B cell (primary cell): ENCODE results near the gene SPDYE16. TPM values are rescaled to one million over a fixed set of nuclear protein-coding genes. Genes with fewer than 3 reads are reported as not detected.

Source experiments
- ATAC-seq: fragments of 200-7000 bp; cut with Tn5 transposase; one replicate; pipeline ENCODE4 v1.10.0; 2021; ENCODE audit warnings: low read depth, mild to moderate bottlenecking, moderate number of reproducible peaks, moderate library complexity
- CTCF ChIA-PET: fragments of 350-600 bp; sonication (Branson Sonifier 250); formaldehyde crosslinking; loops from one replicate; lab custom pipeline; 2021; ENCODE audit warnings: antibody characterized with exemption, inconsistent platforms; lab: Charles Lee
- POLR2A ChIA-PET: fragments of 350-600 bp; sonication (Branson Sonifier 250); formaldehyde crosslinking; loops from one replicate; lab custom pipeline; 2021; ENCODE audit warnings: antibody characterized with exemption; lab: Charles Lee
- DNase-seq: peaks from one replicate; pipeline ENCODE4 v3.0.0; 2013
- H2AFZ ChIP-seq: 2 replicates; pipeline ENCODE4 v1.6.1; 2012; ENCODE audit warnings: mild to moderate bottlenecking, low read depth, low read length; ENCODE audit not compliant: insufficient read depth, poor library complexity, severe bottlenecking
- H3K27ac ChIP-seq, 2 donors: 1 replicate in 1 of 2; 2 replicates in 1 of 2; pipeline ENCODE4 v1.5.1; 2012 to 2013; ENCODE audit warnings: low read length in 2 of 2, mild to moderate bottlenecking in 2 of 2, moderate library complexity in 1 of 2
- H3K27me3 ChIP-seq, 4 experiments: fragments of 200-600 bp in 1 of 4; sonication (generic) in 1 of 4; replicated peaks in 1 of 4; 1 replicate in 2 of 4; 2 replicates in 2 of 4; pipeline versions ENCODE4 v1.6.1 to v1.7.0; 2013 to 2016; ENCODE audit warnings: low read length in 3 of 4, mild to moderate bottlenecking in 2 of 4, mixed read lengths in 1 of 4, moderate library complexity in 1 of 4; ENCODE audit not compliant: insufficient read depth in 4 of 4, control insufficient read depth in 3 of 4; ENCODE audit errors: control extremely low read depth in 1 of 4
- H3K36me3 ChIP-seq, 2 experiments: replicated peaks in 1 of 2; 1 replicate in 1 of 2; 2 replicates in 1 of 2; pipeline versions ENCODE4 v1.6.1 to v1.7.1; 2013; ENCODE audit warnings: low read length in 1 of 2; ENCODE audit not compliant: insufficient read depth in 2 of 2, control insufficient read depth in 1 of 2; ENCODE audit errors: control extremely low read depth in 1 of 2, extremely low read depth in 1 of 2
- H3K4me1 ChIP-seq, 2 donors: fragments of 200-600 bp in 1 of 2; sonication (generic) in 1 of 2; 1 replicate in 1 of 2; 2 replicates in 1 of 2; pipeline versions ENCODE4 v1.5.1 to v1.6.1; 2013 to 2017; ENCODE audit warnings: low read length in 2 of 2; ENCODE audit not compliant: control insufficient read depth in 2 of 2, insufficient read depth in 2 of 2
- H3K4me2 ChIP-seq: replicated peaks from 2 replicates; pipeline ENCODE3; 2012; ENCODE audit warnings: mild to moderate bottlenecking, low read depth, low read length; ENCODE audit not compliant: poor library complexity, severe bottlenecking
- H3K4me3 ChIP-seq, 5 experiments: fragments of 200-600 bp in 1 of 5; sonication (generic) in 1 of 5; 1 replicate in 3 of 5; 2 replicates in 2 of 5; pipeline versions ENCODE4 v1.5.1 to v1.7.0; 2011 to 2016; ENCODE audit warnings: low read length in 4 of 5, mild to moderate bottlenecking in 4 of 5, low read depth in 2 of 5, control low read depth in 1 of 5, moderate library complexity in 1 of 5; ENCODE audit not compliant: insufficient read depth in 1 of 5; ENCODE audit errors: control extremely low read depth in 1 of 5, extremely low read depth in 1 of 5
- H3K79me2 ChIP-seq: fragments of 200-600 bp; sonication (generic); one replicate; pipeline ENCODE4 v1.6.0; 2016; ENCODE audit warnings: low read length; ENCODE audit not compliant: control insufficient read depth, insufficient read depth
- H3K9ac ChIP-seq: fragments of 200-600 bp; sonication (generic); 2 replicates; pipeline ENCODE4 v1.6.1; 2017; ENCODE audit warnings: mild to moderate bottlenecking, low read length, moderate library complexity
- H3K9me3 ChIP-seq, 3 donors: one replicate each; pipeline versions ENCODE4 v1.6.1 to v1.7.1; 2013; ENCODE audit warnings: low read length in 2 of 3; ENCODE audit not compliant: control insufficient read depth in 2 of 3, insufficient read depth in 1 of 3; ENCODE audit errors: control extremely low read depth in 1 of 3
- H4K20me1 ChIP-seq: 2 replicates; pipeline ENCODE4 v1.6.0; 2012; ENCODE audit warnings: mild to moderate bottlenecking, low read length; ENCODE audit not compliant: insufficient read depth, control insufficient read depth, poor library complexity, severe bottlenecking
- H3K27ac Mint-ChIP-seq: one replicate; pipeline ENCODE4 v1.8.0; 2021; ENCODE audit warnings: mixed read lengths
- H3K27me3 Mint-ChIP-seq: one replicate; pipeline ENCODE4 v1.8.0; 2021; ENCODE audit warnings: mixed read lengths
- H3K4me1 Mint-ChIP-seq: one replicate; pipeline ENCODE4 v1.8.0; 2021; ENCODE audit warnings: mixed read lengths
- H3K4me3 Mint-ChIP-seq: one replicate; pipeline ENCODE4 v1.8.0; 2021; ENCODE audit warnings: mixed read lengths
- H3K9me3 Mint-ChIP-seq: one replicate; pipeline ENCODE4 v1.8.0; 2022; ENCODE audit warnings: mixed read lengths; ENCODE audit not compliant: insufficient read depth
- CTCF ChIP-seq: fragments of 200-600 bp; IDR thresholded peaks from one replicate; pipeline ENCODE4 v1.8.0; 2022; ENCODE audit warnings: antibody characterized with exemption, mild to moderate bottlenecking
- EZH2 ChIP-seq: IDR thresholded peaks from 2 replicates; pipeline ENCODE4 v1.6.1; 2012; ENCODE audit warnings: borderline replicate concordance, low read depth, mild to moderate bottlenecking, moderate library complexity, low read length; ENCODE audit not compliant: insufficient read depth, poor library complexity, severe bottlenecking
- WGBS: methylation state at CpG from one replicate; pipeline ENCODE4 v1.1.5; 2013; ENCODE audit warnings: missing lambda C conversion rate; ENCODE audit not compliant: insufficient coverage; 5-methylcytosine and 5-hydroxymethylcytosine counted together
- intact Hi-C: fragments of 100-400 bp; cut with micrococcal nuclease; formaldehyde crosslinking; loops from one replicate; pipeline ENCODE4 v1.10.0; 2022
- polyA plus RNA-seq: library from polyadenylated mRNA; depleted of rRNA; stranded (reverse); fragments of >200 nt; gene quantifications from 2 replicates; pipeline ENCODE4 v1.2.3, GENCODE V29; 2012
- total RNA-seq, 2 donors: library from RNA; stranded (reverse); fragments of 120-200 nt in 1 of 2; gene quantifications; 1 replicate in 1 of 2; 2 replicates in 1 of 2; pipeline versions ENCODE4 v1.2.3 to v1.2.4, GENCODE V29; 2013 to 2022

SPDYE16 gene
- total and polyA plus RNA-seq, 2 donors (not counting 1 experiment from before 2014, with no cell fraction given) = 0.34 to 0.69 TPM

- no peak overlapping the region for H3K4me3 Mint-ChIP-seq
- no peaks in the 10 kb centered on the region for H3K36me3 ChIP-seq
- H3K9me3 ChIP-seq = no peaks in the 10 kb centered on the region
- CTCF ChIA-PET = no interaction called here
- intact Hi-C loops = no loop called here
- no peak for DNase-seq
- WGBS = 91% methylated on average over 27 of the region's 29 CpGs
- H3K9me3 Mint-ChIP-seq = no peaks in the 10 kb centered on the region
- no peak overlapping the region for H3K4me2 ChIP-seq
- peaks cover 0 to 3% of the 10 kb centered on the region in 2 donors for H3K4me1 ChIP-seq
- POLR2A ChIA-PET = no interaction called here
- ATAC-seq = no peak
- H3K27ac Mint-ChIP-seq = no peak overlapping the region
- H3K9ac ChIP-seq = no peak overlapping the region
- TF ChIP-seq CTCF (no peak), EZH2 (no peak)
- no peaks in the 10 kb centered on the region for H3K79me2 ChIP-seq
- no peaks in the 10 kb centered on the region for H3K4me1 Mint-ChIP-seq
- H3K27me3 ChIP-seq = peaks cover 0 to 4% (median 0%) of the 10 kb centered on the region in 4 experiments
- no peaks in the 10 kb centered on the region for H4K20me1 ChIP-seq
- H3K27me3 Mint-ChIP-seq = no peaks in the 10 kb centered on the region
- no peak overlapping the region for H2AFZ ChIP-seq
- H3K27ac ChIP-seq = no peak overlapping the region
- no peak overlapping the region for H3K4me3 ChIP-seq
Measured at GRCh38 chr7:76513817-76514799, 29.0 kb downstream of the SPDYE16 start.
